RWPE2 (cell line): ENCODE data around the gene PES1.
"Not testable (repeated sequence)": the region's sequence is repeated elsewhere in the genome, so short reads cannot be mapped to it uniquely, and the experiment has no call there.

Source experiments
- ATAC-seq: fragments of 200-7000 bp; cut with Tn5 transposase; 3 replicates; pipeline ENCODE4 v1.9.1; 2021; ENCODE audit warnings: low read depth
- DNase-seq: peaks from one replicate; pipeline ENCODE4 v3.0.0-alpha.2; 2020; ENCODE audit warnings: low spot score
- H3K27ac ChIP-seq: fragments of 450-650 bp; 2 replicates; pipeline ENCODE4 v1.5.1; 2017; ENCODE audit warnings: mild to moderate bottlenecking; ENCODE audit not compliant: poor library complexity, severe bottlenecking
- H3K27me3 ChIP-seq: fragments of 250-450 bp; sonication (Bioruptor Pico); 2 replicates; pipeline ENCODE4 v1.5.1; 2021; ENCODE audit warnings: mild to moderate bottlenecking, moderate library complexity; ENCODE audit not compliant: insufficient read depth, poor library complexity, severe bottlenecking
- H3K36me3 ChIP-seq: fragments of 250-450 bp; sonication (Bioruptor Pico); 2 replicates; pipeline ENCODE4 v1.5.1; 2020; ENCODE audit warnings: low read depth, mild to moderate bottlenecking, moderate library complexity
- H3K4me1 ChIP-seq: fragments of 250-450 bp; sonication (Bioruptor Pico); 2 replicates; pipeline ENCODE4 v1.5.1; 2021; ENCODE audit warnings: mild to moderate bottlenecking, moderate library complexity; ENCODE audit not compliant: insufficient read depth, poor library complexity, severe bottlenecking
- H3K4me3 ChIP-seq: fragments of 250-450 bp; sonication (Bioruptor Pico); 2 replicates; pipeline ENCODE4 v1.5.1; 2021; ENCODE audit warnings: mild to moderate bottlenecking, moderate library complexity; ENCODE audit not compliant: severe bottlenecking
- H3K9me3 ChIP-seq: fragments of 250-450 bp; sonication (Bioruptor Pico); 2 replicates; pipeline ENCODE4 v1.5.1; 2021; ENCODE audit warnings: mild to moderate bottlenecking, moderate library complexity; ENCODE audit not compliant: severe bottlenecking
- TF ChIP-seq, protein P1 (sequence below): fragments of 450-650 bp; IDR thresholded peaks from one replicate; pipeline ENCODE4 v1.5.1; 2017; ENCODE audit warnings: mild to moderate bottlenecking, moderate library complexity; ENCODE audit not compliant: poor library complexity, severe bottlenecking

Gene PES1

GRCh38 chr22:30564761-30565119 is 27.0 kb downstream of the PES1 start:
- TF ChIP-seq, protein P1, sequence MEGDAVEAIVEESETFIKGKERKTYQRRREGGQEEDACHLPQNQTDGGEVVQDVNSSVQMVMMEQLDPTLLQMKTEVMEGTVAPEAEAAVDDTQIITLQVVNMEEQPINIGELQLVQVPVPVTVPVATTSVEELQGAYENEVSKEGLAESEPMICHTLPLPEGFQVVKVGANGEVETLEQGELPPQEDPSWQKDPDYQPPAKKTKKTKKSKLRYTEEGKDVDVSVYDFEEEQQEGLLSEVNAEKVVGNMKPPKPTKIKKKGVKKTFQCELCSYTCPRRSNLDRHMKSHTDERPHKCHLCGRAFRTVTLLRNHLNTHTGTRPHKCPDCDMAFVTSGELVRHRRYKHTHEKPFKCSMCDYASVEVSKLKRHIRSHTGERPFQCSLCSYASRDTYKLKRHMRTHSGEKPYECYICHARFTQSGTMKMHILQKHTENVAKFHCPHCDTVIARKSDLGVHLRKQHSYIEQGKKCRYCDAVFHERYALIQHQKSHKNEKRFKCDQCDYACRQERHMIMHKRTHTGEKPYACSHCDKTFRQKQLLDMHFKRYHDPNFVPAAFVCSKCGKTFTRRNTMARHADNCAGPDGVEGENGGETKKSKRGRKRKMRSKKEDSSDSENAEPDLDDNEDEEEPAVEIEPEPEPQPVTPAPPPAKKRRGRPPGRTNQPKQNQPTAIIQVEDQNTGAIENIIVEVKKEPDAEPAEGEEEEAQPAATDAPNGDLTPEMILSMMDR, result no peak
- no peaks in the 10 kb centered on the region for H3K9me3 ChIP-seq
- no peaks in the 10 kb centered on the region for H3K36me3 ChIP-seq
- H3K4me3 ChIP-seq, result no peak overlapping the region
- ATAC-seq (no peak), DNase-seq (no peak)
- no peaks in the 10 kb centered on the region for H3K4me1 ChIP-seq
- H3K27me3 ChIP-seq, result no peaks in the 10 kb centered on the region
- H3K27ac ChIP-seq, result no peak overlapping the region

DNA sequence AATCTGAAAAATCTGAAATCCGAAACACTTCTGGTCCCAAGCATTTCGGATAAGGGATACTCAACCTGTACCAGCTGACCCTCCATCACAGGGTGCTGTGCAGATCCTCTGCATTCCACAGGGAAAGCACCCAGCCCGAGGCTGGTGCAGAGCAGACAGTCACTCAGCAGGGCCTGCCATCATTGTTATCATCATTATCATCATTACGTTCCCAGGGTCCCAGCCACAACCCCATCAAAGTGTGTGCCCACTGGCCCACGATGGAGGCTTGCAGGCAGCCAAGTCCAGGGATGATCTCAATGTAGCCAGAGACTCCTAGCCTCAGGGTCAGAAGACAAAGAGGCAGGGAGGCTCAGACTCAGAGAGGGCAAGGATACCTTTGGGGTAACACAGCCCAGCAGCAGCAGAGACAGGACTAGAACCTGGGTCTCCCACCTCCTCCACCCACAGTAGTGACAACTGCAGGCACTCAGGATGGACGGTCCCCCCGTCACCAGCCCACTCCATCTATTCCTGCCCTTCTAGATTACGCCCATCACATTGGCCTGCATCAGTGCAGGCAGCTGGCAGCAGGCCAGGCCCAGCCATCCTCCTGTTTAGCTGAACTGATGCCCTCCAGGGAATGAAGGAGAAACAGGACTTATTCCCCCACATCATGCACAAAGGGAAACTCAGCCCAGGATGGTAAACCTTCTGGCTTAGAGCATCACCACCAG is 27.5 kb downstream of the PES1 start:
- DNase-seq, result no peak

DNA sequence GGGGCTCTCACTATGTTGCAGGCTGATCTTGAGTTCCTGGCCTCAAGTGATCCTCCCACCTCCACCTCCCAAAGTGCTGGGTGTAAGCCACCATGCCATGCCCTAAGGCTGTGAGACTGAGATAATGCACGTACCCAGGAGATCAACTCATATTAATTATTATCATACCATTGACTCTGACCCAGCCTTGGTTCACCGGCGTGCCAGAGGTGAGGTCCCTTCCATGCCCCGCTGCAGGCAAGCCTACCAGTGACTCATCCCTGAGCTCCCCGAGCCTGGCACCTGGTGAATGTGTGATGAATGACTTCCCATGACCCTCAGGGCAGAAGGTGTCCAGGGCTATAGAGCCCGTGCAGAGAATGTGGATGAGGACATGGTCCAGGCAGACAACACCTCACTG is 29.3 kb downstream of the PES1 start:
- Histone ChIP-seq H3K36me3 (no peaks in the 10 kb centered on the region), H3K4me3 (no peak overlapping the region), H3K9me3 (no peaks in the 10 kb centered on the region), H3K27me3 (no peaks in the 10 kb centered on the region), H3K27ac (no peak overlapping the region), H3K4me1 (no peaks in the 10 kb centered on the region)
- peak; percentile 75 for ATAC-seq
- TF ChIP-seq, protein P1, result no peak
- DNase-seq, result no peak

More for the DNA sequence above, 27.5 kb downstream of the PES1 start:
- no peak overlapping the region for H3K27ac ChIP-seq
- TF ChIP-seq, protein P1, result no peak
- H3K9me3 ChIP-seq, result no peaks in the 10 kb centered on the region
- H3K4me1 ChIP-seq, result no peaks in the 10 kb centered on the region
- H3K36me3 ChIP-seq, result no peaks in the 10 kb centered on the region
- ATAC-seq, result no peak
- H3K4me3 ChIP-seq, result no peak overlapping the region
- H3K27me3 ChIP-seq, result no peaks in the 10 kb centered on the region

DNA sequence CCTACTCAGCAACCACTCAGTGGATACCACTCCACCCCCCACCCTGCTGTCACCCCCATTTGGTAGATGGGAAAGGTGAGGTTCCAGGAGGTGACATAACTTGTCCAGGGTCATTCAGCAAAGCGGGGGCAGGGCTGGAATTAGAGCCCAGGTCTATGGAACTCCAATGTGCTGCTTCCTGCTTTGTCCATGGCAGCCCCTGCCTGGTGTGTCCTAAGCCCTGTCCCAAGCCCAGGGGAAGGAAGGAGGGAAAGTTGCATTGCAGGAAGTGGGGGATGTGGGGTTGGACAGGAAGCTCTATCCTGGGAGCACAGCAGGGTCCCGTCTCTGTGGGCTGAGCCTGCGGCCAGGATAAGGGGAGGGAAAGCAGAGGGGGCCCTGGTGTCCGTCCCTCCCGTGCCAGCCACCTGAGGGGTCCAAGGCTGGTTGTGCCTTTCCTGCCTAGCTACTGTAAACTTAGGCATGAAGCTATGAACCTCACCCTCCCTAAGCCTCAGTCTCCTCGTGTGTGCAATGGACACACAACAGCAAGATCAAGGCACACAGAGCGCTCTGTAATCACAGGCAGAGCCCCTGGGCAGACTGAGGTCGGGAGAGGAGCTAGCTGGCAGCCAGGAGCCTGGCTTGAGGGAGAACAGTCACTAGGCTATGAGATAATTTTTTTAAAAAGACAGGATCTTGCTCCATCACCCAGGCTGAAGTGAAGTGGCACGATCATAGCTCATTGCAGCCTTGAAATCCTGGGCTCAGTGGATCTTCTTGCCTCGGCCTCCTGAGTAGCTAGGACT is 30.1 kb downstream of the PES1 start:
- Histone ChIP-seq H3K27me3 (no peaks in the 10 kb centered on the region), H3K9me3 (no peaks in the 10 kb centered on the region), H3K27ac (no peak overlapping the region), H3K36me3 (no peaks in the 10 kb centered on the region), H3K4me3 (no peak overlapping the region), H3K4me1 (no peaks in the 10 kb centered on the region)
- TF ChIP-seq, protein P1, result no peak
- ATAC-seq, result no peak
- DNase-seq, result no peak

- H3K36me3 ChIP-seq, H3K4me1 ChIP-seq, H3K9me3 ChIP-seq, DNase-seq, H3K27me3 ChIP-seq, H3K4me3 ChIP-seq, H3K27ac ChIP-seq, ATAC-seq: not testable (repeated sequence)
Observed at GRCh38 chr22:30560643-30561202, 31.0 kb downstream of the PES1 start.
